WI38 (cell line): ENCODE measurements around the gene RBM47.
"Not testable (repeated sequence)": the region's sequence is repeated elsewhere in the genome, so short reads cannot be mapped to it uniquely, and the experiment has no call there.

Experiments
- H3K4me3 ChIP-seq: 2 replicates; pipeline ENCODE4 v1.5.1; 2011; ENCODE audit warnings: low read depth, mild to moderate bottlenecking, control low read depth, low read length
- TF ChIP-seq, protein P1 (sequence below): IDR thresholded peaks from 2 replicates; pipeline ENCODE4 v1.5.1; 2012; ENCODE audit warnings: low read depth, mild to moderate bottlenecking, control low read depth, low read length

Gene RBM47

DNA sequence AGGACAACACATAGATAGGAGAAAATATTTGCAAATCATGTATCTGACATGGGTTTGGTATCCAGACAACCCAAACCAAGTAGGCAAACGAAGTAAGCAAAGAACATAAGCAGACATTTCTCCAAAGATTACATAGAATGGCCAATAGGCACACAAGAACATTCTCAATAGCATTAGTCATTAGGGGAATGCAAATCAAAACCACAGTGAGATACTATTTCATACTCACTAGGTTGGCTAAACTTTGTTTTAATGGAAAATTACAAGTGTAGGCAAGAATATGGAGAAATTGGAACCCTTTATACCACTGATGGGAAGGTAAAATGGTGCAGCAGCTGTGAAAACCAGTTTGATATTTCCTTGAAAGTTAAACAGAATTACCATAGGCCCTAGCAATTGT is 219.8 kb downstream of the RBM47 start:
- H3K4me3 ChIP-seq = no peak overlapping the region

DNA sequence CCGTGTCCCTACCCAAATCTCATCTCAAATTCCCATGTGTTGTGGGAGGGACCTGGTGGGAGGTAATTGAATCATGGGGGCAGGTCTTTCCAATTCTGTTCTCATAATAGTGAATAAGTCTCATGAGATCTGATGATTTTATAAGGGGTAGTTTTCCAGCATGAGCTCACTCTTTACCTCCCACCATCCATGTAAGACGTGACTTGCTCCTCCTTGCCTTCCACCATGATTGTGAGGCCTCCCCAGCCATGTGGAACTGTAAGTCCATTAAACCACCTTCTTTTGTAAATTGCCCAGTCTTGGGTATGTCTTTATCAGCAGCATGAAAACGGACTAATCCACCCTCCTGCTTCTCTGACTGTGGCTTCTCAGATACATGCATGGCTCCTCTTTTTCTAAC is 222.2 kb downstream of the RBM47 start:
- H3K4me3 ChIP-seq = not testable (repeated sequence)

More for the DNA sequence above, 219.8 kb downstream of the RBM47 start:
- TF ChIP-seq, protein P1, sequence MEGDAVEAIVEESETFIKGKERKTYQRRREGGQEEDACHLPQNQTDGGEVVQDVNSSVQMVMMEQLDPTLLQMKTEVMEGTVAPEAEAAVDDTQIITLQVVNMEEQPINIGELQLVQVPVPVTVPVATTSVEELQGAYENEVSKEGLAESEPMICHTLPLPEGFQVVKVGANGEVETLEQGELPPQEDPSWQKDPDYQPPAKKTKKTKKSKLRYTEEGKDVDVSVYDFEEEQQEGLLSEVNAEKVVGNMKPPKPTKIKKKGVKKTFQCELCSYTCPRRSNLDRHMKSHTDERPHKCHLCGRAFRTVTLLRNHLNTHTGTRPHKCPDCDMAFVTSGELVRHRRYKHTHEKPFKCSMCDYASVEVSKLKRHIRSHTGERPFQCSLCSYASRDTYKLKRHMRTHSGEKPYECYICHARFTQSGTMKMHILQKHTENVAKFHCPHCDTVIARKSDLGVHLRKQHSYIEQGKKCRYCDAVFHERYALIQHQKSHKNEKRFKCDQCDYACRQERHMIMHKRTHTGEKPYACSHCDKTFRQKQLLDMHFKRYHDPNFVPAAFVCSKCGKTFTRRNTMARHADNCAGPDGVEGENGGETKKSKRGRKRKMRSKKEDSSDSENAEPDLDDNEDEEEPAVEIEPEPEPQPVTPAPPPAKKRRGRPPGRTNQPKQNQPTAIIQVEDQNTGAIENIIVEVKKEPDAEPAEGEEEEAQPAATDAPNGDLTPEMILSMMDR = no peak

DNA sequence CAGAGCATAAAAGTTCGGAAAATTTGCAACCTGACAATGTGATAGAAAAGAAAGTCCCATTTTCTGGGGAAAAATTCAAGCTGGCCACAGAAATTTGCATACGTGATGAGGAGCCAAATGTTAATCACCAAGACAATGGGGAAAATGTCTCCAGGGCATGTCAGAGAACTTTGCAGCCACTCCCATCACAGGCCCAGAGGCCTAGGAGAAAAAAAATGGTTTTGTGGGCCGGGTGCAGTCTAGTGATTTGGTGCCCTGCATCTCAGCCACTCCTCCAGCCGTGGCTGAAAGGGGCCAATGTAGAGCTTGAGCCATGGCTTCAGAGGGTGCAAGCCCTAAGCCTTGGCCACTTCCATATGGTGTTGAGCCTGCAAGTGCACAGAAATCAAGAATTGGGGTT is 223.3 kb downstream of the RBM47 start:
- TF ChIP-seq, protein P1 = no peak
- no peak overlapping the region for H3K4me3 ChIP-seq

DNA sequence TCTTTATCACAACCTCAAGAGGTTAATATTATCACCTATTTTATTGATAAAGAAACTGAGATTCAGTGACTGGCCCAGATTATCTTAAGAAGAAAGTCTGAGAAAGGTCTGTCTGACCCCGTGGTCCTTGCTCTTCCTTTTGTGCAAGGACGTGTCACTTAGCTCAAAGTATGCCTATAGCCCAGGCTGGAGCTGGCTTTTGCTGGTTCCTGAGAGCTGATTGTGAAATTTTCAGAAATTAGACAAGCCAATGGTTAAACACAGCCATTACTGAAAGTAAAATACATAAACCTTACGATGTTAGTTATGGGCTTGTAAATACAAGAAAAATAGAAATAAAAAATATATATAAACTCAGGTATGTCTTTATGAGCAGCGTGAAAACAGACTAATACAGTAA is 224.5 kb downstream of the RBM47 start:
- TF ChIP-seq, protein P1 = no peak
- H3K4me3 ChIP-seq = no peak overlapping the region

DNA sequence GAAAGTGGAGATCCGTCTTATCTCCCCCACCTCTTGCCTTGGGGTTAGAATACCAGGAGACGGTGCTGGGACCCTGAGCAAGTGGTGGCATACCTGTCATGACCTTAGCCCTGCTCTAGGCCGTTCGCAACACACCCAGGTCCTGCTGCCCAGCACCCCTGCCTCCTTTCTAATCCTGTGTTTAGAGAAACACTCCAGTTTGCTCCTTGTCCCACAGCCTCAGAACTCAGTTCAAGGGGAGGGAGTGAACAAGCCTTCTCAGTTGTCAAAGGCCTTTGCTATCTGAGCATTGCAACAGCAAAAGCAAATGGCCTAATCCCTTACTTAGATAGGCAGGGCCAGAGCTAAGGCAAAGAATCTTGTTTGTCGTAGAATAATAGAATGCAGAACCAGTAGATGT is 226.6 kb downstream of the RBM47 start:
- TF ChIP-seq, protein P1 = no peak

DNA sequence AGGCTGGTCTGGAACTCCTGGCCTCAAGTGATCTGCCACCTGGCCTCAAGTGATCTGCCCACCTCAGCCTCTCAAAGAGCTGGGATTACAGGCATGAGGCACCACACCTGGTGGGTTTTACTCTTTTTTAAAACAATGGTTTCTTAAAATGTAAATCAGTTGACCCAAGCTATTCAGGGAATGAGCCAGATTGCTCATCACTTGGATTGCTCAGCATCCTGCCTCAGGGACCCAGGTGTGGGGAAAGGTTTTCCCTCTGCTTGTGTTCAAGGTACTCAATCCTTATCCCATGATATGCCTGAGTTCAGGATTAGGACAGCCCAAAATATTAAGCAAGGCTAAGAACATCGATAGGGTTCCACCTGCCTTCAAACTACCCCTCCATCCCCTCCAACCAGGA is 227.1 kb downstream of the RBM47 start:
- TF ChIP-seq, protein P1 = no peak
- H3K4me3 ChIP-seq = no peak overlapping the region

More for the DNA sequence above, 226.6 kb downstream of the RBM47 start:
- H3K4me3 ChIP-seq = no peak overlapping the region

DNA sequence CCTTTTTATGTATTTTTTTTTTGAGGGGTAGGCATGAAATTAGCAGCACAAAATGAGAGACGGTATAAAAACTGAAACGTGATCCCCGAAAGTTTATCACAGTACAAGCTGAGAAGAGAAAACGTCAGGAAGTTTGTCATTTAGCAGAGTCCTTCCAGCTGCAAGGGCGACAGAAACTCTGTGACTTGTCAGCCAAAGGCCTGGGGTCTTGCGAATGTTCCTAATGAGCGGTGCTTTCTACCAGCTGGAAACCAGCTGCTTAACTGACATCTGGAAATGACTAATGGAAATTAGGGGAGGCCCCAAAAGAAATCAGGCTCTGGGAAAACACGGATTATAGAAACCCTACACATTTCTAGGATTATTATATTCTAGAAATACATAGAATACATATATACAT is 228.0 kb downstream of the RBM47 start:
- H3K4me3 ChIP-seq = no peak overlapping the region
- TF ChIP-seq, protein P1 = no peak

DNA sequence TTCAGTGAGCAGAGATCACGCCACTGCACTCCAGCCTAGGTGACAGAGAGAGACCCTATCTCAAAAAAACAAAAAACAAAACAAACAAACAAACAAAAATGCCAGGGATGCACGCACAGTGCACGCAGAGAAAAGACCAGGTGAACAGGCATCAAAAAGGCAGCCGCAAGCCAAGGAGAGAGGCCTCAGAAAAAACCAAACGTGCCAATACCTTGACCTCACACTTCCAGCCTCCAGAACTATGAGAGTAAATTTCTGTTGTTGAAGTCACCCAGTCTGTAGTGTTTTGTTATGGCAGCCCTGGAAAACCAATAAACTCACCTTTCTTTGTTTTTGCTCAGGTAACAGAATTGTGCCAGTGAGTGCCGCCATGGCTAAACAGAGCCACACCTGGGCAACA is 228.6 kb downstream of the RBM47 start:
- TF ChIP-seq, protein P1 = no peak
- no peak overlapping the region for H3K4me3 ChIP-seq
